Endodermal cell (in vitro differentiated cells): Measurements from ENCODE around the gene KCTD17. TPM values are rescaled to one million over a fixed set of nuclear protein-coding genes. Genes with fewer than 3 reads are reported as not detected.
"Not testable (repeated sequence)": the region's sequence is repeated elsewhere in the genome, so short reads cannot be mapped to it uniquely, and the experiment has no call there.

Experiments used
- DNase-seq: peaks from one replicate; pipeline ENCODE4 v3.0.0-alpha.2; 2017
- H3K27ac ChIP-seq: 2 replicates; pipeline ENCODE4 v1.5.1; 2013; ENCODE audit warnings: mild to moderate bottlenecking, low read depth, low read length, moderate library complexity
- H3K27me3 ChIP-seq: 2 replicates; pipeline ENCODE4 v1.6.1; 2013; ENCODE audit warnings: mild to moderate bottlenecking, low read length, moderate library complexity; ENCODE audit not compliant: insufficient read depth, control insufficient read depth, poor library complexity, severe bottlenecking
- H3K36me3 ChIP-seq: 2 replicates; pipeline ENCODE4 v1.7.0; 2013; ENCODE audit warnings: mild to moderate bottlenecking, low read length, moderate library complexity; ENCODE audit not compliant: control insufficient read depth, insufficient read depth
- H3K4me1 ChIP-seq: one replicate; pipeline ENCODE4 v1.7.0; 2013; ENCODE audit warnings: low read length; ENCODE audit not compliant: control insufficient read depth, insufficient read depth
- H3K4me3 ChIP-seq: 2 replicates; pipeline ENCODE4 v1.5.1; 2013; ENCODE audit warnings: mild to moderate bottlenecking, low read length, moderate library complexity
- H3K9ac ChIP-seq: 2 replicates; pipeline ENCODE4 v1.6.1; 2013; ENCODE audit warnings: mild to moderate bottlenecking, low read length, moderate library complexity; ENCODE audit not compliant: poor library complexity, severe bottlenecking; ENCODE audit errors: extremely low read depth
- H3K9me3 ChIP-seq: 2 replicates; pipeline ENCODE4 v1.6.1; 2013; ENCODE audit warnings: mild to moderate bottlenecking, low read length, moderate library complexity; ENCODE audit not compliant: control insufficient read depth
- H3K27ac Mint-ChIP-seq: 2 replicates; pipeline ENCODE4 v1.8.0; 2020; ENCODE audit warnings: mixed read lengths
- H3K27me3 Mint-ChIP-seq: 2 replicates; pipeline ENCODE4 v1.8.0; 2021; ENCODE audit warnings: mild to moderate bottlenecking, mixed read lengths; ENCODE audit not compliant: insufficient read depth
- H3K36me3 Mint-ChIP-seq: 2 replicates; pipeline ENCODE4 v1.8.0; 2020; ENCODE audit warnings: low read depth, mixed read lengths
- H3K4me1 Mint-ChIP-seq: 2 replicates; pipeline ENCODE4 v1.8.0; 2020; ENCODE audit warnings: mixed read lengths
- H3K4me3 Mint-ChIP-seq: 2 replicates; pipeline ENCODE4 v1.8.0; 2020; ENCODE audit warnings: mild to moderate bottlenecking, moderate library complexity, mixed read lengths
- H3K9me3 Mint-ChIP-seq: 2 replicates; pipeline ENCODE4 v1.8.0; 2020; ENCODE audit warnings: mild to moderate bottlenecking, mixed read lengths
- CTCF ChIP-seq: fragments of 200-600 bp; sonication (generic); conservative IDR thresholded peaks from 2 replicates; pipeline ENCODE4 v1.5.0; 2021; ENCODE audit warnings: antibody characterized with exemption, mild to moderate bottlenecking
- WGBS, 2 experiments: methylation state at CpG; one replicate each; pipeline versions ENCODE4 v1.1.5 to v1.1.7; 2013; ENCODE audit warnings: missing lambda C conversion rate in 2 of 2, mixed read lengths in 1 of 2; ENCODE audit not compliant: insufficient coverage in 1 of 2, insufficient read length in 1 of 2; 5-methylcytosine and 5-hydroxymethylcytosine counted together
- total RNA-seq, 2 donors: library from RNA; stranded (reverse); fragmentation: NEBNext Ultra II Directional in 1 of 2; extraction: Animal tissue kit (Norgen Biotek cat#: 25700) in 1 of 2; gene quantifications; 2 replicates in 1 of 2; 3 replicates in 1 of 2; pipeline ENCODE4 v1.2.1, GENCODE V29; 2021

Gene KCTD17
- total RNA-seq, 2 donors from 2014 or later: 35.4 to 37.0 TPM

DNA sequence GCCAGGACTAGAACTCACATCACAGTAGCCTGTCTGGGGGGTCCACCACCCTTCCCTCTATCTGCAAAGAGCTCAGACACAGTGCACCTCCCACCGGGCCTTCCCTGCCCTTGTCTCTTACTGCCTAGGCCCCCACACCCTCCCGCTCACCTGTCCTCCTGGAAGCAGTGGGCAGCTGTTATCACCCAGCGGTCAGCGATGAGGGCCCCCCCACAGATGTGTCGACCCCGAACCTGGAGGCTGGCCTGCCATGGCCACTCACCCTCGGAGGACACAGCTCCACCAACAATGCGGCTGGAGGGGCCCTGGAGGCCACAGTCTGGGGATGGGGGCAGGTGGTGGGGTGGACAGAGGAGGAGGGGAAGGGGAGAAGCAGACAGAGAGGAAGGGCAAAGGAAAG, 18.8 kb downstream of the KCTD17 start:
- no peak overlapping the region for H3K27ac Mint-ChIP-seq
- H3K27me3 Mint-ChIP-seq: peaks cover 32% of the 10 kb centered on the region
- Histone ChIP-seq H3K36me3 (no peaks in the 10 kb centered on the region), H3K4me3 (no peak overlapping the region), H3K9me3 (no peaks in the 10 kb centered on the region), H3K4me1 (no peaks in the 10 kb centered on the region), H3K27me3 (peaks cover 59% of the 10 kb centered on the region), H3K9ac (no peak overlapping the region), H3K27ac (no peak overlapping the region)
- no peak for DNase-seq
- no peak for TF ChIP-seq CTCF
- H3K4me3 Mint-ChIP-seq: no peak overlapping the region
- no peaks in the 10 kb centered on the region for H3K9me3 Mint-ChIP-seq
- no peaks in the 10 kb centered on the region for H3K36me3 Mint-ChIP-seq
- 82 to 83% methylated on average over 1 to 8 of the region's 8 CpGs for WGBS, 2 experiments
- H3K4me1 Mint-ChIP-seq: no peaks in the 10 kb centered on the region

DNA sequence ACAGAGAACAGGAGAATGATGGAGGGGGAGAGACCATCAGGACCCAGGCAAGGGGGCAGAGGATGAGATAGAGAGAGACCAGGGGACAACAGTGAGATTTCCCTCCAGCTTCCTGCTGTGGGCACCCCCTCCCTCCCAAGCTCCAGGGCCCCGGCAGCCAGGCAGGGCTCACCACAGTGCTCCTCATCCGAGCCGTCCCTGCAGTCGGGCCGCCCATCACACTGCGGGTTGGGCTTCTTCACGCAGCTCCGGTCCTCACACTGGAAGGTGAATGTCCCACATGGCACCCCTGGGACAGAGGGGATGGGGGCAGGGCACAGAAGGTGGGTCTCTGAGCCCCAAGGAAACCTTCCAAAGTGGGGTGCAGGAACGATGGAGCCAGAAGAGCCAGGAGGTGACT, 19.2 kb downstream of the KCTD17 start:
- Mint-ChIP-seq H3K27ac (no peak overlapping the region), H3K4me3 (no peak overlapping the region), H3K4me1 (no peaks in the 10 kb centered on the region), H3K9me3 (no peaks in the 10 kb centered on the region), H3K36me3 (no peaks in the 10 kb centered on the region), H3K27me3 (peaks cover 29% of the 10 kb centered on the region)
- Histone ChIP-seq H3K36me3 (no peaks in the 10 kb centered on the region), H3K4me3 (no peak overlapping the region), H3K4me1 (no peaks in the 10 kb centered on the region), H3K27me3 (peaks cover 63% of the 10 kb centered on the region), H3K27ac (no peak overlapping the region), H3K9me3 (no peaks in the 10 kb centered on the region), H3K9ac (no peak overlapping the region)
- no peak for DNase-seq
- 71 to 83% methylated on average over 6 to 9 of the region's 9 CpGs for WGBS, 2 experiments
- no peak for TF ChIP-seq CTCF

DNA sequence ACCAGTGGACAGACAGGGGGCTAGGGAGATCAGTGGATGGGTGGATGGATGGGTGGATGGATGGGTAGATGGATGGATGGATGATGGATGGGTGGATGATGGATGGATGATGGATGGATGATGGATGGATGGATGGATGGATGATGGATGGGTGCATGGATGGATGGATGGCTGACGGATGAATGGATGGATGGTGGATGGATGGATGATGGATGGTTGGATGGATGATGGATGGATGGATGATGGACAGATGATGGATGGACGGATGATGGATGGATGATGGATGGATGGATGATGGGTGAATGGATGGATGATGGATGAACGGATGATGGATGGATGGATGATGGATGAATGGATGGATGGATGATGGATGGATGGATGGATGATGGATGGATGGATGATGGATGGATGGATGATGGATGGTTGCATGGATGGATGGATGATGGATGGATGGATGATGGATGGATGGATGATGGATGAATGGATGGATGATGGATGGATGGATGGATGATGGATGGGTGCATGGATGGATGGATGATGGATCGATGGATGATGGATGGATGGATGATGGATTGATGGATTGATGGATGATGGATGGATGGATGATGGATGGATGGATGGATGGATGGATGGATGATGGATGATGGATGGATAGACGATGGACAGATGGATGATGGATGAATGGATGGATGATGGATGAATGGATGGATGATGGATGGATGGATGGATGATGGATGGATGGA, 20.5 kb downstream of the KCTD17 start:
- H3K27ac Mint-ChIP-seq, H3K9me3 ChIP-seq, H3K4me1 Mint-ChIP-seq, H3K4me3 ChIP-seq, H3K9me3 Mint-ChIP-seq, H3K4me1 ChIP-seq, H3K36me3 Mint-ChIP-seq, DNase-seq, H3K9ac ChIP-seq, H3K27ac ChIP-seq, H3K36me3 ChIP-seq, H3K4me3 Mint-ChIP-seq: not testable (repeated sequence)
- H3K27me3 ChIP-seq: peaks cover 71% of the 10 kb centered on the region
- H3K27me3 Mint-ChIP-seq: peaks cover 27% of the 10 kb centered on the region
- WGBS, 2 experiments: 92 to 96% methylated on average over 5 of the region's 5 CpGs

DNA sequence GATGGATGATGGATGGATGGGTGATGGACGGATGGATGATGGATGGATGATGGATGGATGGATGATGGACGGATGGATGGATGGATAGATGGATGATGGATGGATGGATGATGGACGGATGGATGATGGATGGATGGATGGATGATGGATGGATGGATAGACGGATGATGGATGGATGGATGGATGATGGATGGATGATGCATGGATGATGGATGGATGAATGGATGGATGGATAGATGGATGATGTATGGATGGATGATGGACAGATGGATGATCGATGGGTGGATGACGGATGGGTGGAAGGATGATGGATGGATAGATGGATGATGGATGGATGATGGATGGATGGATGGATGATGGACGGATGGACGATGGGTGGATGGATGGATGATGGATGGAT, 21.1 kb downstream of the KCTD17 start:
- Mint-ChIP-seq H3K4me1 (no peaks in the 10 kb centered on the region), H3K27me3 (peaks cover 22% of the 10 kb centered on the region), H3K27ac (no peak overlapping the region), H3K36me3 (no peaks in the 10 kb centered on the region), H3K9me3 (no peaks in the 10 kb centered on the region), H3K4me3 (no peak overlapping the region)
- Histone ChIP-seq H3K4me3 (no peak overlapping the region), H3K9me3 (no peaks in the 10 kb centered on the region), H3K4me1 (no peaks in the 10 kb centered on the region), H3K27ac (no peak overlapping the region), H3K9ac (no peak overlapping the region), H3K27me3 (peaks cover 74% of the 10 kb centered on the region), H3K36me3 (no peaks in the 10 kb centered on the region)
- 91 to 95% methylated on average over 8 of the region's 8 CpGs for whole genome bisulfite sequencing, 2 experiments
- TF ChIP-seq CTCF: no peak
- DNase-seq: no peak
